SK-N-SH (cell line): ENCODE results near the gene CIAO1. TPM values are rescaled to one million over a fixed set of nuclear protein-coding genes. Genes with fewer than 3 reads are reported as not detected.

Source experiments
- CTCF ChIP-seq: fragments of 200-600 bp; sonication (generic); IDR thresholded peaks from 2 replicates; pipeline ENCODE4 v1.6.1; 2017; ENCODE audit warnings: antibody characterized with exemption, mild to moderate bottlenecking, moderate library complexity
- EZH2phosphoT487 ChIP-seq: fragments of 200-600 bp; sonication (generic); IDR thresholded peaks from 2 replicates; pipeline ENCODE4 v1.6.1; 2017; ENCODE audit warnings: low read depth, mixed run types, mild to moderate bottlenecking, antibody characterized with exemption, moderate library complexity, borderline replicate concordance
- FOXM1 ChIP-seq: IDR thresholded peaks from 2 replicates; pipeline ENCODE4 v1.4.0; 2012; ENCODE audit warnings: low read depth, mild to moderate bottlenecking
- GABPA ChIP-seq: IDR thresholded peaks from 2 replicates; pipeline ENCODE4 v1.4.0; 2012; ENCODE audit warnings: low read depth, mild to moderate bottlenecking
- IRF3 ChIP-seq: fragments of 150-350 bp; IDR thresholded peaks from 2 replicates; pipeline ENCODE4 v1.6.1; 2016; ENCODE audit warnings: mild to moderate bottlenecking, low read depth, low read length
- JUND ChIP-seq: IDR thresholded peaks from 2 replicates; pipeline ENCODE4 v1.4.0; 2012
- MXI1 ChIP-seq: IDR thresholded peaks from 2 replicates; pipeline ENCODE4 v1.6.1; 2012; ENCODE audit warnings: mild to moderate bottlenecking, low read depth, low read length, improper control_type of control experiment
- NFIC ChIP-seq: IDR thresholded peaks from 2 replicates; pipeline ENCODE4 v1.4.0; 2012; ENCODE audit warnings: borderline replicate concordance
- NRF1 ChIP-seq: IDR thresholded peaks from 2 replicates; pipeline ENCODE4 v1.6.1; 2012; ENCODE audit warnings: low read depth, mild to moderate bottlenecking, low read length
- POLR2AphosphoS5 ChIP-seq: IDR thresholded peaks from 2 replicates; pipeline ENCODE4 v1.6.1; 2012; ENCODE audit warnings: low read depth, low read length
- RAD21 ChIP-seq: IDR thresholded peaks from 2 replicates; pipeline ENCODE4 v1.6.1; 2012; ENCODE audit warnings: mild to moderate bottlenecking, low read length
- RCOR1 ChIP-seq: fragments of 150-350 bp; IDR thresholded peaks from 2 replicates; pipeline ENCODE4 v1.6.1; 2017; ENCODE audit warnings: antibody characterized with exemption, low read length
- SIN3A ChIP-seq: IDR thresholded peaks from 2 replicates; pipeline ENCODE4 v1.6.1; 2012; ENCODE audit warnings: low read depth, mild to moderate bottlenecking, low read length, moderate library complexity, borderline replicate concordance
- SMC3 ChIP-seq: IDR thresholded peaks from 2 replicates; pipeline ENCODE4 v1.6.1; 2012; ENCODE audit warnings: low read depth, low read length, improper control_type of control experiment
- TAF1 ChIP-seq: IDR thresholded peaks from 2 replicates; pipeline ENCODE4 v1.6.1; 2012; ENCODE audit warnings: low read depth, mild to moderate bottlenecking, low read length, moderate library complexity, borderline replicate concordance
- TCF12 ChIP-seq: IDR thresholded peaks from 2 replicates; pipeline ENCODE4 v1.4.0; 2012
- USF1 ChIP-seq: IDR thresholded peaks from 2 replicates; pipeline ENCODE4 v1.4.0; 2012; ENCODE audit warnings: low read depth, borderline replicate concordance
- ZBTB33 ChIP-seq: IDR thresholded peaks from 2 replicates; pipeline ENCODE4 v1.4.0; 2012; ENCODE audit warnings: low read depth, borderline replicate concordance
- polyA plus RNA-seq, 3 experiments: library from polyadenylated mRNA; depleted of rRNA; stranded (reverse); fragments of >200 nt; gene quantifications; 2 replicates each; pipeline ENCODE4 v1.2.3, GENCODE V29; 2012
- TF ChIP-seq, protein P1 (sequence below): fragments of 150-350 bp; IDR thresholded peaks from 2 replicates; pipeline ENCODE4 v1.6.1; 2017; ENCODE audit warnings: antibody characterized with exemption, low read length, low read depth, borderline replicate concordance
- TF ChIP-seq, protein P2 (sequence below): IDR thresholded peaks from 2 replicates; pipeline ENCODE4 v1.4.0; 2012; ENCODE audit warnings: low read depth

The CIAO1 gene
- polyA plus RNA-seq, 1 of the 3 experiments (the other 2 are of a cell fraction) = 120 TPM

- TF ChIP-seq RAD21 = no peak
- TF ChIP-seq CTCF = no peak
- TF ChIP-seq ZBTB33 = no peak; the same call in 1 of the 2 replicates
- TF ChIP-seq IRF3 = no peak
- TF ChIP-seq, protein P1, sequence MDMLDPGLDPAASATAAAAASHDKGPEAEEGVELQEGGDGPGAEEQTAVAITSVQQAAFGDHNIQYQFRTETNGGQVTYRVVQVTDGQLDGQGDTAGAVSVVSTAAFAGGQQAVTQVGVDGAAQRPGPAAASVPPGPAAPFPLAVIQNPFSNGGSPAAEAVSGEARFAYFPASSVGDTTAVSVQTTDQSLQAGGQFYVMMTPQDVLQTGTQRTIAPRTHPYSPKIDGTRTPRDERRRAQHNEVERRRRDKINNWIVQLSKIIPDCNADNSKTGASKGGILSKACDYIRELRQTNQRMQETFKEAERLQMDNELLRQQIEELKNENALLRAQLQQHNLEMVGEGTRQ = no peak
- TF ChIP-seq USF1 = no peak
- TF ChIP-seq MXI1 = peak; percentile 90
- peak; percentile 79; the same call in 1 of the 2 replicates for TF ChIP-seq SIN3A
- TF ChIP-seq TCF12 = peak; percentile 22; the same call in 1 of the 2 replicates
- peak; percentile 100 for TF ChIP-seq GABPA
- peak; percentile 38; the same call in 1 of the 2 replicates for TF ChIP-seq NRF1
- TF ChIP-seq FOXM1 = no peak
- peak; percentile 85 for TF ChIP-seq TAF1
- TF ChIP-seq RCOR1 = no peak
- no peak for TF ChIP-seq JUND
- TF ChIP-seq EZH2phosphoT487 = no peak
- TF ChIP-seq POLR2AphosphoS5 = peak; percentile 95
- TF ChIP-seq SMC3 = no peak
- peak; percentile 54 for TF ChIP-seq NFIC
- TF ChIP-seq, protein P2, sequence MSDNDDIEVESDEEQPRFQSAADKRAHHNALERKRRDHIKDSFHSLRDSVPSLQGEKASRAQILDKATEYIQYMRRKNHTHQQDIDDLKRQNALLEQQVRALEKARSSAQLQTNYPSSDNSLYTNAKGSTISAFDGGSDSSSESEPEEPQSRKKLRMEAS = peak; percentile 93
Observed at GRCh38 chr2:96305091-96305978, 39.3 kb downstream of the CIAO1 start, which contains the start of gene SNRNP200 (continued).
